Astrocyte (in vitro differentiated cells and primary cell): ENCODE measurements around the gene CAVIN2.

Experiments used
- CTCF ChIP-seq: IDR thresholded peaks from 2 replicates; pipeline ENCODE4 v1.5.1; 2011; ENCODE audit warnings: low read depth, mild to moderate bottlenecking, inconsistent platforms, low read length, moderate library complexity; ENCODE audit not compliant: insufficient read depth
- EZH2 ChIP-seq: IDR thresholded peaks from 2 replicates; pipeline ENCODE4 v1.6.1; 2012; ENCODE audit warnings: mild to moderate bottlenecking, low read length, inconsistent platforms; ENCODE audit not compliant: insufficient read depth

- no peak for TF ChIP-seq CTCF
- no peak for TF ChIP-seq EZH2
These were observed 9.4 kb upstream of the CAVIN2 start for GRCh38 chr2:191856111-191856876.
